ENCODE measurements around the gene LKAAEAR1.

- TF ChIP-seq, protein P1, sequence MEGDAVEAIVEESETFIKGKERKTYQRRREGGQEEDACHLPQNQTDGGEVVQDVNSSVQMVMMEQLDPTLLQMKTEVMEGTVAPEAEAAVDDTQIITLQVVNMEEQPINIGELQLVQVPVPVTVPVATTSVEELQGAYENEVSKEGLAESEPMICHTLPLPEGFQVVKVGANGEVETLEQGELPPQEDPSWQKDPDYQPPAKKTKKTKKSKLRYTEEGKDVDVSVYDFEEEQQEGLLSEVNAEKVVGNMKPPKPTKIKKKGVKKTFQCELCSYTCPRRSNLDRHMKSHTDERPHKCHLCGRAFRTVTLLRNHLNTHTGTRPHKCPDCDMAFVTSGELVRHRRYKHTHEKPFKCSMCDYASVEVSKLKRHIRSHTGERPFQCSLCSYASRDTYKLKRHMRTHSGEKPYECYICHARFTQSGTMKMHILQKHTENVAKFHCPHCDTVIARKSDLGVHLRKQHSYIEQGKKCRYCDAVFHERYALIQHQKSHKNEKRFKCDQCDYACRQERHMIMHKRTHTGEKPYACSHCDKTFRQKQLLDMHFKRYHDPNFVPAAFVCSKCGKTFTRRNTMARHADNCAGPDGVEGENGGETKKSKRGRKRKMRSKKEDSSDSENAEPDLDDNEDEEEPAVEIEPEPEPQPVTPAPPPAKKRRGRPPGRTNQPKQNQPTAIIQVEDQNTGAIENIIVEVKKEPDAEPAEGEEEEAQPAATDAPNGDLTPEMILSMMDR (IDR thresholded peaks at IDR 0.05), result no peak
- no peak for TF ChIP-seq POLR2A (IDR thresholded peaks at IDR 0.05)
Measured at GRCh38 chr20:64047968-64048401, 36.2 kb downstream of the LKAAEAR1 start.
